GM19452 (cell line): ENCODE data around the gene GALNT7.
A peak's percentile ranks its signal among the peaks of the same experiment; 100 is the strongest.

Experiments used
- ATAC-seq: cut with Tn5 transposase; IDR thresholded peaks from one replicate; pipeline ENCODE4 v1.9.1; 2021; ENCODE audit not compliant: unreplicated experiment

The GALNT7 gene

GRCh38 chr4:173291899-173292298, 123.3 kb downstream of the GALNT7 start:
- ATAC-seq, result no peak

- ATAC-seq, result no peak
These were observed 125.1 kb downstream of the GALNT7 start for GRCh38 chr4:173293663-173294062.

- ATAC-seq, result no peak
These were observed 125.8 kb downstream of the GALNT7 start for GRCh38 chr4:173294444-173294843.

- peak; percentile 60 for ATAC-seq
These were observed 133.0 kb downstream of the GALNT7 start for GRCh38 chr4:173301518-173302201.

- no peak for ATAC-seq
These were observed 139.2 kb downstream of the GALNT7 start for GRCh38 chr4:173307778-173308177.

- ATAC-seq, result no peak
These were observed 142.8 kb downstream of the GALNT7 start for GRCh38 chr4:173311368-173311767.

GRCh38 chr4:173314715-173315114, 146.1 kb downstream of the GALNT7 start:
- no peak for ATAC-seq

GRCh38 chr4:173316060-173316459, 147.4 kb downstream of the GALNT7 start:
- no peak for ATAC-seq

GRCh38 chr4:173317004-173317403, 148.4 kb downstream of the GALNT7 start:
- no peak for ATAC-seq

- ATAC-seq, result no peak
These were observed 149.6 kb downstream of the GALNT7 start for GRCh38 chr4:173318240-173318639.

GRCh38 chr4:173318648-173319211, 150.1 kb downstream of the GALNT7 start:
- no peak for ATAC-seq

- no peak for ATAC-seq
These were observed 151.1 kb downstream of the GALNT7 start for GRCh38 chr4:173319696-173320095.

GRCh38 chr4:173325007-173325736, 156.6 kb downstream of the GALNT7 start:
- ATAC-seq, result no peak

- ATAC-seq, result no peak
These were observed 159.8 kb downstream of the GALNT7 start for GRCh38 chr4:173328236-173328901.

- no peak for ATAC-seq
These were observed 162.0 kb downstream of the GALNT7 start for GRCh38 chr4:173330590-173330989.

- ATAC-seq, result no peak
These were observed 163.4 kb downstream of the GALNT7 start for GRCh38 chr4:173332021-173332487.

GRCh38 chr4:173332963-173333657, 164.5 kb downstream of the GALNT7 start:
- ATAC-seq, result no peak

- ATAC-seq, result no peak
These were observed 165.1 kb downstream of the GALNT7 start for GRCh38 chr4:173333658-173334084.

- ATAC-seq, result peak; percentile 92
These were observed 165.7 kb downstream of the GALNT7 start, which contains the start of gene HMGB2 for GRCh38 chr4:173334085-173334890. HMGB2 (minus strand) TSS chr4:173334358; CDS start chr4:173333649, 709 bp downstream.
